ENCODE data around the gene IL17B. TPM values are rescaled to one million over a fixed set of nuclear protein-coding genes. Genes with fewer than 3 reads are reported as not detected.

The IL17B gene
- total and polyA plus RNA-seq, 9 of the 15 experiments (the other 6 are each of a cell fraction or from before 2014, with no cell fraction given) = 0.28 to 2.6 (median 0.53) TPM; not detected in 2

GRCh38 chr5:149418910-149419531 is 39.9 kb upstream of the IL17B start (continued):
- no peak for TF ChIP-seq FOXP4 (CRISPR knock-in tag; IDR thresholded peaks at IDR 0.05; ENCODE audit: borderline replicate concordance)
- no peak for TF ChIP-seq TSHZ1 (CRISPR knock-in tag; IDR thresholded peaks at IDR 0.05)
- TF ChIP-seq ZNF655 (CRISPR knock-in tag; IDR thresholded peaks at IDR 0.05) = no peak
- no peak for TF ChIP-seq MEF2D (tag; conservative IDR thresholded peaks at IDR 0.05; ENCODE audit: low read depth)
- no peak for TF ChIP-seq ERF (CRISPR knock-in tag; IDR thresholded peaks at IDR 0.05)
- no peak for TF ChIP-seq CTCFL (IDR thresholded peaks at IDR 0.05; ENCODE audit: borderline replicate concordance, insufficient read depth, low read depth, low read length, poor library complexity, severe bottlenecking)
- no peak for TF ChIP-seq ZC3H11A (IDR thresholded peaks at IDR 0.05; ENCODE audit: low read depth, low read length)
- no peak for TF ChIP-seq KLF13 (tag; IDR thresholded peaks at IDR 0.05; ENCODE audit: borderline replicate concordance, low read depth)
- TF ChIP-seq POU5F1 (IDR thresholded peaks at IDR 0.05; ENCODE audit: borderline replicate concordance, low read depth, low read length, partially characterized antibody) = no peak
- TF ChIP-seq HMBOX1 (IDR thresholded peaks at IDR 0.05) = peak; percentile 70
- no peak for TF ChIP-seq ZBTB2 (IDR thresholded peaks at IDR 0.05)
- TF ChIP-seq ARID3B (CRISPR knock-in tag; IDR thresholded peaks at IDR 0.05; ENCODE audit: borderline replicate concordance) = no peak
- TF ChIP-seq KLF10 (CRISPR knock-in tag; IDR thresholded peaks at IDR 0.05) = no peak

Data from K562 (cell line).